NK-92 treated with Interleukin-12 subunit alpha and Interleukin-12 subunit beta, amount 100 ng/mL, for 24 hours (cell line): Measurements from ENCODE around the gene F13A1.

Source experiments
- DNase-seq: peaks from one replicate; lab custom pipeline; 2025; lab: John Stamatoyannopoulos, UW

Gene F13A1

DNA sequence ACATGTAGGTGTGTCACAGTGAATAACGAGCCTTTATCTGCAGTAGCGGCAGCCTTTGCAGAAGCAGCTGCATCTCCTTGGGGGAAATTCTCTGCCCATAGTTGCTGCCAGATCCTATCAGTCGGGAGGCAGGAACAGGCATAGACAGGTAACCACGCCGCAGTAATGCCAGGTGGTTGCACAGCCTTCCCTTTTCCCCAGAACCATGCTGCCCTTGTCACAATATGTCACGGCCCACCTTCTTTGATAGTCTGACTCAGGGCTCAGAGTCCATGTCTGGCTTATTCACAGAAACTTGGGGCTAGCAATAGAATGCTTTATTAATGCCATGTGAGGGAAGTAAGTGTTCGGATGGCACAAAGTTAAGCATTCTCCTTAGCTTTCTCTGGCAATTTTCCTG is 76.6 kb downstream of the F13A1 start:
- DNase-seq, result no peak

DNA sequence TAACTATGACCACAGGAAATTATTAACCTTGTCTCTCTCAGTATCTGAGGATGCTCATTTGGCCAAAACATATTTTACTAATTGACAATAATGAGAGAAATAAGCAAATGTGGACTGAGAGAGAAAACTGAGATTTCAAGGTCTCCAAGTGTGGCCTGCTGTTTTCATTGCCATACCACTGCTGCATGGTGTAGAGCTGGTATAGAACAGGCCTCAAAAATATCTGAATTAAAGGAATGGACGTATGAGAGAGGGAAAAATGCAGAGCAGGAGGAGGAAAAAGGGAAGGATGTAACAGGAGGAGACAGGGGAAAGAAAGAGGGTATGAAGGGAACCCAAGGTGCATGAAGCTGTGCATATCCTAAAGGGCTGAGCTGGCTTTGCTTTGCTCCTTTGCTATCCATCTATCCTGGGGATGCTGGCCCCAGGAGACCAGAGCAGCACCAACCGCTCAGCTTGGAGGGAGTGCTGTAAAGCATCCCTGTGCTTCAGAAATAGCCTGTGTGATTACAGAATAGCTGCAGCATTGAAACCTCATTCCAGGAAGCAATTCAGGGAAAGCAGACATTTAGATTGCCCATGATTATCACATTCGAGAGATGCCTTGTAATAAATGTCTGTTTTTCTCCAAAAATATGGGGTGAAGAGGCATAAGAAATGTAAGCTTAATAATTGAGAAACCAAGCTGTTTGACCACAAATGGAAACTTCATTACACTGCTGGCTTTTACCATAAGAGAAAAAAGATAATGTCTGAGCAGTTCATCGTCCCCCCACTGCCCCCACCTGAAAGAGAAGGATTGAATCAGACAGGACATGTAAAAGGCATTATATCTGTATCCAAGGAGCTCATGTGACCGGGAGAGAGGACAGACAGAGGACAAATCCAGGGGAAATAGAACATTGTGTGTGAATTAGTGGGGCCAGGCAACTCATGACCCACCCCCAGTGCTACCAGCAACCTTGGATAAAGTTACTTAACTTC is 80.6 kb downstream of the F13A1 start:
- no peak for DNase-seq

DNA sequence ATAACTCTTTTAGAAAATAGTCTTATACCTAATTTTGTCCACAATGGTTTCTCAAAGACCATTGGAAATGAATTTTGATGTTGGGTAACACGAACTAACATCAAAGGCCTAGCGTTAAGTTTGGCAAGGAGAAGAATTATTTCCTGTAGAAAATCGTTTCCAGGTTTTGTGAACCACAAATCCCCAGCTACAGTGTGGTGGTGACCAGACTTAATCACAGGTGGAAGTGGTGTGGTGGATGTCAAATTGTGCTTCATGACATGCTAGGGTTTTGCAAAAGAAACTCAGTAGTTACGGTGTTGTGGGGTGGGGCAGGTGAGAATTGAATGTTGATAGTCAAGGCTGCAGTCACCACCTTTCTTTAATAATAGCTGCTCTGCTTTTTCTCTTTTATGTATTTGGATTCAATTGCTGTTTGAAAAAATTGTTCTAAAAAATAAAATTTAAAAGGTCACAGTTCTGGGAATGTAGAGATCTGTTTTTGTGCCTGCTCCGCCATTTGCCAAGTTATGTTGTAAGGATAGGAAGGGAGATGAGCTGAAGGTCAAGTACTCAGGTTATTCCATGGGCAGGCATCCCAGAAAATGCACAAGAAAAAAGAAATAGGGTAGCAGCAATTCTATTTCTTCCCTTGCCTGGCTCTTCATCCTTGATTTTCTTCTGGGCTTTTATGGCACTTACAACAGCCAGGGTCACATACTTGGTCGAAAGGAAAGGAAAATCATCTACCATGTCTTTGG is 83.6 kb downstream of the F13A1 start:
- no peak for DNase-seq

DNA sequence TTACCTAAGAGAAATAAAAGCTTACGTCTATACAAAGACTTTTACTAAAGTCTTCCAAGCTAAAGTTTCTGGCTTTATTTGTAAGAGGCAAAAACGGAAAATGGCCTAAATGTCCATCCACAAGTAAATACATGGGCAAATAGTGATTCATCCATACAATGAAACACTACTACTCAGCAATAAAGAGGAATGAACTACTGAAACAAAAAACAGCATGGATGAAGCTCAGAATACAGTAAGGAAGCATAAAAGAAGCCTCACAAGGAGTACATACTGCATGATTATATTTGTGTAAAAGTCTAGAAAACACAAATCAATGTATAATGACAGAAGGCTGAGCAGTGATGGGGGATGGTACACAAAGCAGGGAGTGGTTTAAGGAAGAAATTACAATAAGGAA is 84.7 kb downstream of the F13A1 start:
- no peak for DNase-seq

DNA sequence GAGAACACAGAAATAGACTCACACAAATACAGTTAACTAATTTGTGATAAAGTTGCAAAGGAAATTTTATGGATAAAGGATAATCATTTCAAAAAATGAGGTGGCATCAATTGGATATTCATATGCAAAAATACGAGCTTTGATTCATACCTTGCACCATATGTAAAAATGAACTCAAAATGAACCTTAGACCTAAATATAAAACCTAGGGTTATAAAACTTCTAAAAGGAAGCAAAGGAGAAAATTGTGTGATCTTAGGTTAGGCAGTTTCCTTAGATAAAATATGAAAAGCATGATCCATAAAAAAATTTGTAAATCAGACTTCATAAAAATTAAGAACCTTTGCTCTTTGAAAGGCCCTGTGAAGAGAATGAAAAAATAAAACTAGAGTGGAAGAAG is 85.5 kb downstream of the F13A1 start:
- DNase-seq, result no peak

DNA sequence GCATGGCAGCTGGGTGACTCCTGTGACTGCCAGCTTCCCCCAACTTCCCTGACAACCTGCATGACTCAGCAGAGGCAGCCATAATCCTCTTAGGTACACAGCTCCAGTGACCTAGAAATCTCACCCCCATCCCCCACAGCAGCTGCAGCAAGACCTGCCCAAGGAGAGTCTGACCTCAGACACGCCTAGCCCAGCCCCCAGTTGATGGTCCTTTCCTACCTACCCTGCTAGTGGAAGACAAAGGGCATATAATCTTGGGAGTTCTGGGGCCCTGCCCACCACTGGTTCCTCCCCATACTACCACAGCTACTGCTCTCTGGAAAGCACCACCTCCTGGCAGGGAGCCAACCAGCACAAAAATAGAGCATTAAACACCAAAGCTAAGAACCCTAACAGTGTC is 90.2 kb downstream of the F13A1 start:
- no peak for DNase-seq

DNA sequence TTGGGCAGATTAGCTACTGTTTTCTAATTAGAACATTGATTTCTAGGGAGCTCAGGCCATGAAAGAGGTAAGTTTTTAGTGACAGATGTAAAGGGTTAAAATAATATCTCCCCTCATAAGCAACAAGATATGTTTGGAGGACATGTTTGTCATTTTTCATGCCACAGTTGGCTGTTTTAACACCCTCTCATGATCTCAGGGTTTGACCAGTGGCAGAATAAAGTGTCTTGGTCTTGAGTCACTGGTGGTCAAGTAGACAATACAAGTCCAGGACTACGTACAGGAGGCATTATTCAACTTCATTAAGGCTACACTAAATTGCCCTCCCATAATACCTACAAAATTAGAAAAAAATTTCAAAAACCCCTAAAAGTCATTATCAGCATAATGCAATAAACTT is 92.6 kb downstream of the F13A1 start:
- no peak for DNase-seq

DNA sequence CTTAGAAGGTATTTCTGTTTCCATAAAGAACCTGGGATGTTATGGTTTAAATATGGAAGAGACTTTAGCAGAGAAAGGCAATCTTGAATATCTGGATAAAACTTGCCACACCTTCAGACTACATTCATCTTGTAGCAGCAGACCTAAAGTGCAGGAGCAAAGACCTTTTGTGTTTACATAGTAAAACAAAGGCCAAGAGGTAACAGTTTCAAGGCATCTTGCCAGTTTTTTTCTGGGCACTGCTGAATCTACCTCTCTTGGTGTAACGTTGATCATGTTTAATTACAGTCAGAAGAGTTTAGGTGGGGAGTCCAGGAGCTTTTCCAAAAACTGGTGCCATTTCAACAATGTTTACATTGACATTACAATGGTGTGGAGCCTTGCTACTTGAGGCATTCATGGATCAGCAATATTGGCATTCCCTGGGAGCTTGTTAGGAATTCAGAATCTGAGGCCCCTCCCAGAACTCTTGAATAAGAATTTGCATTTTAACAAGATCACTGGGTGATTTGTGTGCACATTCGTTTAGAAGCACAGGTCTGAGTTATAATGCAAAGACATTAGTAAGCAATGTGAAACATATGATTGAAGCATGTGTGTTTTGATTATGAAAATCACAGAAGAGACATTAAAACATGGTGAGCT is 94.5 kb downstream of the F13A1 start:
- no peak for DNase-seq

DNA sequence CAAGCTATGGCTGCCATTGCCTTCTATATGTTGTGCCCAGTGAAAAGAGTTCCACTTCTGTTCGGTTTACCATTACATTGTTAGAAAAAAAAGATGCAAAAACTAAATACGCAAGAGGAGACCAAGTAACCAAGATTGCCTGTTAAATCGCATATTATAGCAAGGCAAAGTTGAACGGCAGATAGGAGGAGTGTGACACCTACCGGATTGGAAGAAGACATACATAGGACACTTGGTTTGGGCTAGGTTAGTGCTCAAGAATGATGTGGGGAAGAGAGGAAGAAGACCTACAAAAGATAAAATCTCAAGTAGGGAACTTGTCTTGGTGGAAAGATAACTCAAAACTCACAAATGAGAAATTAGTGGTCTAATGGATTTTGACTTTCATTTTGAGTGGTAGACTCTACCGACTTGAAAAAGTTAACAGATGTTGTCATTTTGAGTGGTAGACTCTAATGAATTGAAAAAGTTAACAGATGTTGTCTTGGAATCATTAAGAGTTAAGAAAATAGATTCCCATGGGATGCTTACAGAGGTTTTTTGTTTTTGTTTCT is 95.5 kb downstream of the F13A1 start:
- DNase-seq, result no peak

DNA sequence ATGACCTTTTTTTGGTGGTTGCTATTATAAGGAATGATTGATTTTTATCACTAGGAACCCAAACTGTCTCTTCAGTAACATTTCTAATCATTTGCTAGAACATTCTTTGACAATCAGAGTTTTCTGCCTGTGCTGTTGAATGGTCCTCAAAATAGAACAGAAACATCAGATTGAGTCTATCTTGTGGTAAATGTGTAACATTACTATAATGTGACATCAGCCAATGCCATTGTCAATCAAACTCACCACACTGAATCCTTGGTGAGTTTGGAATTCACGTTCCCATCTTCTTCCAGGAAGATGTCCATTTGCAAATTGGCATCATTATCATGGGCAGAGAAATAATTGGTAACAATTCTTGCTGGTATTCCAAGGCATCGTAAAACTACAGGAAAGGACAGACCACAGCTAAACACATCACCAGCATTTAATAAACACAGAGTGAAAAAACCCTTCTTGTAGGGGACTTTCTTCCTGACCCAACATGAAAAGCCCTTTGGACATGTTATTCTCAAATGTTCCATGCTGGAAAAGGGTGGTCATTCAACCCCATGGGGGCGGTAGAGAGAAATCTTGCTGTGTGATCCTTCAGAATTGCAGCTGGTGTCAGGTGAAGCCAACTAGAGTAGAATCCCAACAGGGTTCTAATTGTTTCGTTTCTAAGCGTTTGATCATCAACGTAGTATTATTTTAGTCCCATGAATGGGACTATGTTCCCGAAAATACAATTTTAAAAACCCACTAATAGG is 98.5 kb downstream of the F13A1 start:
- no peak for DNase-seq

DNA sequence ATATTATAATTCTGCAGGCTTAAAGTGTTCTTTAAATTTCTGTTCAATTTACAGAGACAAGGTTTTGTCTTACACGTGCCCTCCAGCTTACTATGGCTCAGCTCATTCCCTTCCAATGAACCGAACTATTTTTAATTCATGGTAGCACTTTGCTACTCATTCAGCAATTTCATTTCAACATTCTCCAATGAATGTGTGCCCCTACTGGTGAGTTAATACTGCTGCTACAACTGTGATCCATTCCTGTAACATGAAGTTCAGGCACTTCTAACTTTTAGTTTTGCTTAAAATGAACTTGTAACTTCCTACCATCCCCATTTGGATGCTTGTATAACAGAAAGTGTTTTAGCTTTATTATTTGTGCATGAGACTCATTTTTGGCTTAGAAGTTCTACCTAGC is 99.7 kb downstream of the F13A1 start:
- no peak for DNase-seq

DNA sequence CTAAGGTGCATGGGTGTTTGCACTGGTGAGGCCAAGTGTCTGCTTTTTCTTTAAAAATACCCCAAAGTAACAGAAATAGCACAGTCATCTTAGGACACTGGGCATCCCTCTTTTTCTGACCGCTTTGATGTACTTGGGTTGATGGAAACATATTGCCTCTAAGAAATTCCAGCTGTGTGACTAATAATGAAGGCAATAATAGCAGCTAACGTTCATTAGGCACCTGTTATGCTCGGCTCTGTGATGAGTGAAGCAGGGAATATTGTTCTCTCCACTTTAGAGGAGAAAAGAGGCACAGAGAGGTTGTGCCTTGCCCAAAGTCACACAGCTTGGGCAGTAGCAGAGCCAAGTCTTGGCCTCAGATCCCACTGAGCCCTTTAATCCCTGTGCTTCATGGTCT is 100.7 kb downstream of the F13A1 start:
- no peak for DNase-seq

DNA sequence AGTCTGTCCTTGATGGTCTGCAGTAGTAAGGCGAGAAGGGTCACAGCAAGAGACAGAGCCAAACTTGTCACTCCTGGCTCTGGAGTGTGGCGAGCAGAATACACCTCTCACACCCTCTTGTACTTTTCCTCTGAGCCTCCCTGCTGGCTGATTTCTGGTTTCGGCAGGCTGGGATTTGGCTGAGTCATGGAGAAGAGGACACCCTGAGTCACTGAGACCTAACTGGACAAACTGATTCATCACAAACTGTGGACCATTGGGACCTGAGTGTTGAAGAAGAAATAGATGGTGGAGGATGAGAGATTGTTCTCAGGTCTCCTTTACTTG is 101.7 kb downstream of the F13A1 start:
- no peak for DNase-seq

DNA sequence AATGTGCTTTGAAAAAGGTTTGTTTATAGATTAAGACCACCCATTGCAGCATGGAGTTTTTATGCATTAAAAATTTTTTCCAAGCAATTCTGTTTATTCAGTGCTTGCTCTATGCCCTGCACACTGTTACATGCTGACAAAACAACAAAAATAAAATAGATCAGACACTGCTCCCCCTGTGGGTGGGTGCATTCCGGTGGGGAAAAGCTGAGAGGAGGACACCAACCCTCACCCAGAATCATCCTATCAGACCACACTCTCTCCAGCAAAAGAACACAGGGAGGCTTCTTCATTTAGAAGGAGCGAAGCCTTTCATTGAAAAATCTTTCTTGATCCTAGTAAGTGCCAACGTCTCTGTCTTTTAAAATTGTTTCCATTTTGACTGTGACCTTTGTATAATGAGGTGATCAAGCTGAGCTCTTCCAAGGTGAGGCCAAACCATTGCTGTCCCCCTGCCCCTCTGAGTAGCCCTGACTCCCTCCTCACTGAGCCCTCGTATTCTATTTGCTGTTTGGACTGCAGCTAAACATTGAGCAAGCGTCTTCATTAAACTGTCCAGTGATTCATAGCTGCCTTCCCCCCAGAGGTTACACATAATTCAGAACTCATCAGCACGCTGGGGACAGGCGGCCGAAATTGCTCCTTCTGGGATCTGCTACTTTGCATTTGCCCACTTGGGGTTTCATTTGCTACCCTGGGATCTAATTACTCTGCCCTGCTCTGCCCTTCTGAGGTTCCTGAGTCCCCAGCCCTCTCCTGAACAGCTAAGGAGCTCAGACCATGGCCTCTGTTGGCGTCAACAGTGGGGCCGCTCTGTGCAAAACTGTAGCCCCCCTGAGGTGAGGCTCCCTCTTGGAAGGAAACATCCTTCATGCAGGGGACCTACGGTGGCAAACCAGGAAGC is 102.4 kb downstream of the F13A1 start:
- DNase-seq, result no peak

DNA sequence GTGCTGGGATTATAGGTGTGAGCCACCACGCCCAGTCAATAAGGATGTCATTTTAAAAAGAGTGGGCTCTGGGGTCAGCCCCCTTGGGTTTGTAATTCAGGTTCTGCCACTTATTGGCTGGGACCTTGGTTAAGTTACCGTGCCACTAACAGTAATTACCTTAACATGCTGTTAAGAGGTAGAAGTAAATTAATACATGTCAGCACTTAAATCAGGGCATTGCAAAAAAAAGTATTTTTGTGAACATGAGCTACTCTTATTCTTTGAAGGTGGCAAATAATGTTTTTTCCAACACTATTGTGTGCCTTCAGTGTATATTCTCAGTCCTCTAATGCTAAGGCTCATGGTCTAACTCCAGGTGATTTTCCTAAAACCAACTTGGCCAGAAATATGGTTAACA is 109.5 kb downstream of the F13A1 start:
- DNase-seq, result no peak

DNA sequence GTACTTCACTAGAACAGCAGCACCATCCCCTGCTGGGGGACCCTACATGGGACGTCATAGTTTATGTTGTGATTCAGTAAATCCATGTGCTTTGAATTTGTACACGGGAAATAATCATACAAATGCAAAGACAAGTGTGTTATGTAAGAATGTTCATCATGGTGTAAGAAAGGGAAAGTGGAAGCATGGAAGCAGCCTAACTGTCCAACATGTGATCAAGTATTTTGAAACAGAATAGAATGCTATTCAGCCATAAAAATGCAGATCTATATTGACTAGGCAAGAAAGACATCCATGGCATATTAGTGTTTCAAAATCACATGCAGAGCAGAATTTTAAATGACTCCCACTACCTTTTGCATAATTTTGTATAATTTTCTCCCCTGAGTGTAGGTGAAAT is 117.6 kb downstream of the F13A1 start:
- DNase-seq, result no peak

DNA sequence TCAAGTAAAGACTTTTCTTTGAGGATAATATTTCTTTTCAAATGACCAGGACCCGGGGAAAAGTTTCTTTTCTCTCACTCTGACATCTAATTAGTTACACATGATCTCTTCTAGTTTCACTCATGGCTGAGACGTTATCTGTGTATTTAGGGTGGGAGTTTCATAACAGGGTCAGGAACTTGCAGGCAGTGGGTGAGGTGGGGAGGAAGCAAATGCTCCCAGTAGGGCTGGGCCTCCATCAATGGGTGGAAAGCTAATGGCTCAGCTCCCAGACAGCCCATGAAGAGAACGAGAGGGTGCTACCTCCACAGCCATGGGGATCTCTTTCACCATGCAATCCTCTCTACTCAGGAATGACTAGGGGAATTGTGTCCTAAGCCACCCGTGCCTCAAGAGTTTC is 119.3 kb downstream of the F13A1 start:
- no peak for DNase-seq

DNA sequence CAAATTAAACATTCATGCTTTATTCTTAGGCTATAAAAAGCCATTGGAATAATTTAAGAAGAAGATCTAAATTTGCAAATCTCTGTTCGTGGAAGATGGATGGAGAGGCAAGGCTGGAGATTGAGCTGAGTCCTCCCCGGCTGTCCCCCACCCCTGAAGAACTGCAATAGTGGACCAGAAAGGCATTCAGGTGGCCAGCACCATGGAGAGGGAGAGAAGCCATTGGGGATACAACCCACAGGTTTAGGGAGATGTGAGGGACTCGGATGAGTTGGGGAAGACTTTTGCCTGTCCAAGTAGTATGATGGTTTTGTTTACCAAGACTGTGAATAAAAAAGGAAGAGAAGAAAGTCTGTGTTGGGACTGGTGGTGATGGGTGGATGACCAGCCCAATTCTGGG is 120.8 kb downstream of the F13A1 start:
- no peak for DNase-seq

DNA sequence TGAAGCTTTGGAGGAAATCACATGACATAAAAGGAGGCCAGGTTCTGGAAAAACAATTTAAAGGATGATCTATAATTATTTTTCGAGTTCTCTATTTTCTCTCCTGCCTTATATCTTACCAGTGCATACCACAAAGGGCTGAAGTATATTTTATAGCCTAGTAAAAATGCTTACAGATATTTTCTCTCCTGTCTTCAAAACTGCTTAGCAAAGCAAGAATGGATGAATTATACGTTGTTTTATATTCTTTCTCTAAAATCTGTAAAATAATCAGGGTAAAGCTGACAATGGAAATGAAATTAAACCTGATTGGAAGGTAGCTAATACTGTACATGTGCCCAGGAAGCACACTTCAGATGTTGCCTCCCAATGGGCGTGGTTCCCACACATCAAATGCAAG is 123.7 kb downstream of the F13A1 start:
- DNase-seq, result no peak

DNA sequence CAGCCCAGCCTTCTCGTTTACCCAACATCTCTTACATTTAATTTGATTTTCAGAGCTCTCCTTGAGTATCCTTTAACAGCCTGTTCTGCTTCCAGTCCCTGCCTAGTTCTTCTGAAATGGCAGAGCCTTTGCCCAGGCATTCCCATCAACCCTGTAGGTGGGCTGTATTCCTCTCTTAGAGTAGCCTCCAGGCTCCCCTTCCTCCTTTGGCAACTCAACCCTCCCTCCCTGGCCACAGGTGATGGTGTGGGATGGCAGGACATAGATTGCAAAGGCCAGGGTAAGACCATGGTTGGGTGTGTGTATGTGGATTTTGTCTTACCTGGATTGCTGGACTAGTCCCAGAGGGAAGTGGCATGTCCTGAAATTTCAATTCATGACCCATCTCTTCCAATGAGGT is 125.4 kb downstream of the F13A1 start:
- no peak for DNase-seq

DNA sequence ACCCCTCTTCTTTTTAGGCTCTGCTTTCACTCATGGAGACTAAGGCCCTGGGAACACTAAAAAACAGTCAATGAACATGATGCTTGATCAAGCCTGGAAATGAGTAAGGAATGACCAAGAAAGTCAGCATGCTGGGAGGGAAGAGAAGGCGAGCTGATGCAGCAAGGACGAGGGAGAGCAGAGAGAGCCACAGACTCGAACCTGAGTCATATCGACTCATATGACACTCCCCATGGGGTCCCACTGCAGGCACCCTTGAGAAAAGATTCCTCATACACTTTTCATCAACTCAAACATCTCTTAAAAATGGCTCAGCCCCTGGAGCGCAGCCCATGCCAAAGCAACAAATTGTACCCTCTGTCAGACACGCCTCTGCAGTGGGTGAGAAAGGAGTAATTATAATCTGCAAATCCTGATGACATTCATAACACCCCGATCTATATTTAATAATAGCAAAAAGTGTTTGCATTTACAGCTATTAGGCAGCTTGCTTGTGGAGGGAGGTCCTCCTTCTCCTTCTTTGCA is 127.2 kb downstream of the F13A1 start:
- no peak for DNase-seq
